ENCODE measurements around the gene APP.

The APP gene

GRCh38 chr21:26170471-26171257 lies at the start of gene APP:
Gene APP (minus strand): TSS chr21:26170770. CDS start chr21:26170620, 150 bp downstream.
- DNase-seq (ENCODE audit: insufficient read length, low spot score) (peak; percentile 79), FAIRE-seq (peak; percentile 26)

DNA sequence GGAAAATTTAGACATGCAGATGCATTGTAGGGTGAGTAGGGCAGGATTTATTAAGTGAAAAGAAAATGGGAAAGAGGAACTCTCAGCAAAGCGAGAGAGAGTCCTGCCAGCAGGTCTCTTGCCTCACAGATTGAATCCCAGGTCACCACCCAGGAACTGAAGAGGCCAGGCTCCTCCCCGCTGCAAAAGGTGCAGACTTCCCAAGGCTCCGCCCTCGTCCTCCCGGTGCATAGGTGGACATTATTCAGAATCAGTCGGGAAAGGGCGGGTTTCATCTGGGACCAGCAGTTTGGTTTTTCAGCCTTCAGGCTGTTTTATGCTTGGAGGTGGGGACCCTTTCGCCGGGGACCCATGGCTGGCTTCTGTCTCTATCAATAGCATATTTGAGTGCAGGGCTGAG lies 41.6 kb upstream of the APP start:
- DNase-seq (ENCODE audit: insufficient read length, low spot score) (no peak), FAIRE-seq (no peak)

- DNase-seq (ENCODE audit: insufficient read length, low spot score), result no peak
- FAIRE-seq, result no peak
Measured at GRCh38 chr21:26210614-26211013, 40.0 kb upstream of the APP start.

DNA sequence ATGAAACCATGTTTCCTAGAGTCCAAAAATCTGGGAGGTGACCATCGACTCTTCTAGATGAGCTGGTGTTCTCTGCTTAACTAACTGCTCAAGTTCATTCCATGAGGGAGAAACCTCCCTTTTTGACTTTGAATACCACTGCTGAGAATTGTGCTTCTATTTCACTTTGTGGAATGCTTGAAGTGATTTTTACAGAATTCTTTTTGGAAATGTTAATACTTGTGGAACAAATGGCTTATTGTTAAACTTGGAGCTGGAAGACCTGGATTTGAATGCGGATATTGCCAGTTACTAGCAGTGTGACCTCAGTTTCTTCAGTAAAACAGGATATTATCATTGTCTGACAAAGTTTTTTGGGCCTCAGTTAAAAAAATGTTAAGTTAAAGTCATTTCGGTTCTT lies 36.5 kb upstream of the APP start:
- no peak for DNase-seq (ENCODE audit: insufficient read length, low spot score)
- no peak for FAIRE-seq

DNA sequence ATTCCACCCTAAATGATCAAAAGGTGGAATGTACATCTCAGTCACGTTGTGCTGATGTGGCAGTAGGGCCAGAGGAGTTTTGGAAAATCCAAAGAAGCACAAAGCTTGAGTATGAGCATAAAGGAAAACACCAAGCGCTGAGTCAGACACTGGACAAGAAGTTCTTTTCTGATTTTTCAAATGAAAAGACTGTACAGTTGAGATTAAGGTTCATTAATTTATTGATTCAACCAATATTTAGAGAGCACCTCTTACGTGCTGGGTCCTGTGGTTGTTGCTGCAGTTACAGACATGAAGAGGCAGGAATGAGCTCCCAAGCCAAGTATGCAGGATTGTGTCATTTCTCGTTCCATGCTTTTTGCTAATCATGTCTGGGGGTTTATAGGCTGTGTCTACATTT lies 28.9 kb upstream of the APP start:
- DNase-seq (ENCODE audit: insufficient read length, low spot score) (no peak), FAIRE-seq (no peak)

DNA sequence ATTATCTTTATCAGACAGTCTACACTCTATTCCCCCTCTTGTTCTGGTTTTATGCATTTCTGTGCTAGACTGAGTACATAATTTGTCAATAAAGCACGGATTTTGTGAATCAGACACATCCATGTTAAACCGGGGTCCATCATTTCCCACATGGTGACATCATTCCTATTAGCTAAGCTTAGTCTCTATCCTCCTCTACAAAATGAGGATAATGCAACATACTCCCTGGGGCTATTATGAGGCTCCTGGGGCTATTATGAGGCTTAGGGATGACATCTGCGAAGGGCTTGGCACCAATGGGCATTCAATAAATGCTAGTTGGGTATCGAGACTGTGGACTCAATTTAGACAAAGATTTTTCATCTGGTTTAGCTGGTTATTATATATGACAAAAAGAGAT lies 25.1 kb upstream of the APP start:
- FAIRE-seq (no peak), DNase-seq (ENCODE audit: insufficient read length, low spot score) (no peak)

GRCh38 chr21:26194811-26195251 lies 24.3 kb upstream of the APP start:
- DNase-seq (ENCODE audit: insufficient read length, low spot score) (no peak), FAIRE-seq (no peak)

DNA sequence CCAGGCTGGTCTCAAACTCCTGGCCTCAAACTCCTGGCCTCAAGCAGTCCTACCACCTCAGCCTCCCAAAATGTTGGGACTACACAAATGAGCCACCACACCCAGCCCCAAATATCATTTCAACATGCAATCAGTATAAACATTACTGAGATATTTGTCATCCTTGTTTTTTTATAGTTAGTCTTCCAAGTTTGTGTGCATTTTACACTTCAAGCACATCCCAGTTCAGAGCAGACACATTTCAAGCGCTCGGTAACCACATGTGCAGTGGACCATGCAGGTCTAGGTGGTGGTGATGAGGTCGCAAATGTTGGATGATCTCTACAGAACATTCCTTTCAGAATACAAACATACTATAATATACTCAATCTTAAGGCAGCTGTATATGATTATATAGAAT lies 23.8 kb upstream of the APP start:
- no peak for DNase-seq (ENCODE audit: insufficient read length, low spot score)
- no peak for FAIRE-seq

DNA sequence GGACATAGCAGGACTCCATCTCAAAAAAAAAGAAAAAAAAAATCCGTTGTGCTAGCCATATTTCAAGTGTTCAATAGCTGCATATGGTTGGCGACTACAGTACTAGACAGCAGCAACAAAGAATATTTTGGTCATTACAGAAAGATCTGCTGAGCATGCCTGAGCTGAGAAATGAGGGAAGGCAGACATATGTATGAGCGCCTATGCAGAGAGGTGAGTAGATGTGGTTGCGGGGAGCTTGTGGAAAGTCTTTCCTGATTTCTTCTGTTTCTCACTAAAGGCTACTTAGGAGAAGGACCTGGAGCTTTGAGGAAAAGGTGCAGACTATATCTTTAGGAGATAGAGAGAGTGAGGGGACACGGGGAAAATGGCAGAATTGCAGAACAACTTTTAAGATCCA lies 21.0 kb upstream of the APP start:
- no peak for FAIRE-seq
- no peak for DNase-seq (ENCODE audit: insufficient read length, low spot score)

- FAIRE-seq, result no peak
- DNase-seq (ENCODE audit: insufficient read length, low spot score), result no peak
Measured at GRCh38 chr21:26188422-26188821, 17.9 kb upstream of the APP start.

- FAIRE-seq (no peak), DNase-seq (ENCODE audit: insufficient read length, low spot score) (no peak)
Measured at GRCh38 chr21:26185446-26185845, 14.9 kb upstream of the APP start.

- DNase-seq (ENCODE audit: insufficient read length, low spot score) (no peak), FAIRE-seq (no peak)
Measured at GRCh38 chr21:26185021-26185420, 14.5 kb upstream of the APP start.

- no peak for DNase-seq (ENCODE audit: insufficient read length, low spot score)
- no peak for FAIRE-seq
Measured at GRCh38 chr21:26179501-26179900, 8.9 kb upstream of the APP start.

DNA sequence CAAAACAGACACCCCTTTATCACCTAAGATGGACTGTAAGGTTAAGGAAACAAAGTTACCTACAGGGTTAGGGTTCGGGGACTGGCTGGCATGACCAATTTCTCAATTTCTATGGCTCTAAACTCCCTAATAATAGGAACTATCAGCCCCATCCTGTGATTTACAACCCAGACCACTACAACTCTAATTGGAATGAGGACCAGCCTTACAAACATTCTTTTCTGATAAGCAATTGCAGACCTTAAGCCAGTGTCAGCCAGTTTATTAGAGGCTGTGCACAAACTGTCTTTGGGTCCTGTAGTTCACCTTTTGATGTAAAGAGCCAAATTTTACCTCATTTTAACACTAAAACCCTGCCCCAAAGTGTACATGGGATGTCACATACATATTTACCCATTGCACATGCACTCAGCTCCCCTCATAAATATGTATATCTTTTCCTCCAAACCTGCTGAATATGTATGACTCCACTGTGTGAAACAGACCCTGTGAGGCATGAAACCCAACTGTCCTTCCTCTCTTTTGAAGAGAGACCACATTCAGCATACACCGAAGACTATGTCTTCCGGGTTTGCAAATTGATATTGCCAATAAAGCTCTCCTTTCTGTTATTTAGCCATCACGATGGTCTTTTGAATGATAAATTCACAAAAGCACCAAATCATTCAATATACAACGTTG lies 7.3 kb upstream of the APP start:
- FAIRE-seq, result no peak

GRCh38 chr21:26177187-26177586 lies 6.6 kb upstream of the APP start:
- no peak for FAIRE-seq
- no peak for DNase-seq (ENCODE audit: insufficient read length, low spot score)

More for the DNA sequence above, 7.3 kb upstream of the APP start:
- DNase-seq (ENCODE audit: insufficient read length, low spot score), result no peak

GRCh38 chr21:26171258-26172100 lies 909 bp upstream of the APP start:
- FAIRE-seq (no peak), DNase-seq (ENCODE audit: insufficient read length, low spot score) (no peak)

- DNase-seq (ENCODE audit: insufficient read length, low spot score) (peak; percentile 33), FAIRE-seq (no peak)
Measured at GRCh38 chr21:26169611-26170470, 729 bp downstream of the APP start.

DNA sequence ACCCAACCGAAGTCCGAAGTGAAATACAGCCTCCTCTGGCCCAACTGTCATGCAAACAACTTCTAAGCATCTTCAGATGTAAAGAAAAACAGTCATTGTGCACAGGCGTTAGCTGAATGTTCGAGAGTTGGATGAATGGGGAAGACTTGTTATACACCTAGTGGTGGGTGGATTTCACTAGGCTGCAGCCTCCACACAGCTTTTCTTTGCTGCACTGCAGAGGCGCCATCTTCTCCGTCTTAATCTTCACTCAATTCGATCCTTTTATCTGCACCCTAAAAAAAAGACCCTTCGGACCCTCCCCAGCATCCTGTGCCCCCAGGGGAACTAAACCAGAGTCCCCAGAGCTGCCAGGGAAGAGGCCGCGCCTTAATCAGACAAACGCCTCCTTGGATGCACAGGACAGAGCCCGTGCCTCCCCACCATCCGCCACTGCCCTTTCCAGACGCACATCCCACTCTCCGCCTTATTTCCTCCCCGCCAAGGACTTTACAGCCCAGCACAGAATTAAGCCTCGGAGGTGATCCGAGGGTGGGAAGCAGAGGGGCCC lies 1.4 kb downstream of the APP start:
- peak; percentile 51 for DNase-seq (ENCODE audit: insufficient read length, low spot score)
- no peak for FAIRE-seq

DNA sequence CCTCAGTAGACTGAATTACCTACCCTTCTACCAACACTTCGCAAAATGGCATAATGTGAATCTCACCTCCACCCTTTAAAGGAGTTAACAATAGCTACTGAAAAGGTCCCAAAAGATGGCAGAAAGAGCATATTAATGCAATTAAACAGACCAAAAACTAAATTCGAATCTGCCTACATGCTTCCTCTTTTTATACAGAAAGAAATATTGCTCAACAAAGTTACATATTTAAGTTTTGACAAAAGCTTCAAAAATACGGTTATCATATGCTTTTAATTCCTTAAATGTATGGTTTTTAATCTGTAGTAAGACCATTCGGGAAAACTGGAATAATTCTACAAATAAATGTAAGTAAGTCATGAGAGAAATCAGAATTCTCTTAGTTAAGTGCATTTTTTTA lies 2.2 kb downstream of the APP start:
- DNase-seq (ENCODE audit: insufficient read length, low spot score), result no peak
- FAIRE-seq, result no peak

DNA sequence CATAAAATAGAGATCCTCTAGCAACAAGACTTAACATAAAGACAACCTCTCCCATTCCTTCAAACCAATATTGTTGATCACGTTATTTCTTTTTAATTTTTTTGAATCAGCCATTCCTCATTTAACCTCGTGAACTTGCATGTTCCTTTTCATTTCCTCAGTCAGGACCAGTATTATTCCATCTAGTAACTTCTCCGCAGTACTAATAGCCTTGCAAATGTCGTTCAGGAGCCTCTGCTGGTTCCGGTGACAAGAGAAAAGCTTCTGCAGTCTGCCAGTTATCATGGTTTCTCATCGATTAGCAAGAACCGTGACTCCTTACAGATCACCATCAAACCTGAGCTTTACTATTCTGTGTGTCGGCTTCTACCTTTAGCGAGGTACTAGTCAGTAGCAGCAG lies 3.0 kb downstream of the APP start:
- DNase-seq (ENCODE audit: insufficient read length, low spot score), result no peak
- FAIRE-seq, result no peak

Measured in HTR-8/SVneo (cell line).